H9 (cell line): ENCODE data around the gene CRCP. TPM values are rescaled to one million over a fixed set of nuclear protein-coding genes. Genes with fewer than 3 reads are reported as not detected.

Experiments
- DNase-seq: peaks from one replicate; pipeline ENCODE4 v3.0.0-alpha.2; 2017
- H2AFZ ChIP-seq: one replicate; pipeline ENCODE4 v1.6.1; 2013; ENCODE audit warnings: mild to moderate bottlenecking, low read length, control low read depth, moderate library complexity
- H2AK5ac ChIP-seq: 2 replicates; pipeline ENCODE4 v1.6.1; 2013; ENCODE audit warnings: low read length, control low read depth, mixed read lengths; ENCODE audit not compliant: insufficient read length
- H2BK120ac ChIP-seq: one replicate; pipeline ENCODE4 v1.6.1; 2013; ENCODE audit warnings: low read depth, mild to moderate bottlenecking, low read length, control low read depth, inconsistent platforms; ENCODE audit not compliant: poor library complexity, severe bottlenecking
- H2BK12ac ChIP-seq: 2 replicates; pipeline ENCODE4 v1.6.1; 2013; ENCODE audit warnings: low read length, control low read depth, mixed read lengths, low read depth; ENCODE audit not compliant: insufficient read length
- H2BK15ac ChIP-seq: 2 replicates; pipeline ENCODE4 v1.6.1; 2013; ENCODE audit warnings: low read depth, low read length, control low read depth
- H2BK20ac ChIP-seq: one replicate; pipeline ENCODE4 v1.6.1; 2013; ENCODE audit warnings: low read depth, mild to moderate bottlenecking, low read length, control low read depth, inconsistent platforms; ENCODE audit not compliant: poor library complexity, severe bottlenecking
- H2BK5ac ChIP-seq: 2 replicates; pipeline ENCODE4 v1.6.1; 2013; ENCODE audit warnings: low read length, control low read depth, mixed read lengths; ENCODE audit not compliant: insufficient read length
- H3K14ac ChIP-seq: 2 replicates; pipeline ENCODE4 v1.6.1; 2013; ENCODE audit warnings: low read length, control low read depth; ENCODE audit not compliant: insufficient read depth
- H3K18ac ChIP-seq: 2 replicates; pipeline ENCODE4 v1.6.1; 2013; ENCODE audit warnings: low read depth, mild to moderate bottlenecking, mixed read lengths, low read length, control low read depth; ENCODE audit not compliant: insufficient read length
- H3K23ac ChIP-seq: 2 replicates; pipeline ENCODE4 v1.6.1; 2013; ENCODE audit warnings: low read length, control low read depth, mixed read lengths, low read depth; ENCODE audit not compliant: insufficient read length
- H3K23me2 ChIP-seq: 2 replicates; pipeline ENCODE4 v1.6.1; 2013; ENCODE audit warnings: low read depth, mild to moderate bottlenecking, mixed read lengths, low read length, control low read depth; ENCODE audit not compliant: insufficient read length, poor library complexity, severe bottlenecking
- H3K27ac ChIP-seq: 2 replicates; pipeline ENCODE4 v1.5.1; 2013; ENCODE audit warnings: low read length, control low read depth, mixed read lengths, low read depth; ENCODE audit not compliant: insufficient read length
- H3K27me3 ChIP-seq: 2 replicates; pipeline ENCODE4 v1.6.1; 2013; ENCODE audit warnings: low read length, control low read depth, inconsistent platforms; ENCODE audit not compliant: insufficient read depth
- H3K4ac ChIP-seq: 2 replicates; pipeline ENCODE4 v1.6.1; 2013; ENCODE audit warnings: low read depth, mild to moderate bottlenecking, control low read depth, inconsistent platforms, low read length, moderate library complexity
- H3K4me1 ChIP-seq: 2 replicates; pipeline ENCODE4 v1.6.1; 2013; ENCODE audit warnings: low read length, control low read depth, inconsistent platforms; ENCODE audit not compliant: insufficient read depth
- H3K4me2 ChIP-seq: 2 replicates; pipeline ENCODE4 v1.6.1; 2013; ENCODE audit warnings: low read length, control low read depth, mixed read lengths; ENCODE audit not compliant: insufficient read length, insufficient read depth
- H3K56ac ChIP-seq: 2 replicates; pipeline ENCODE4 v1.6.1; 2013; ENCODE audit warnings: low read depth, mild to moderate bottlenecking, mixed read lengths, low read length, control low read depth; ENCODE audit not compliant: insufficient read length
- H3K79me1 ChIP-seq: 2 replicates; pipeline ENCODE4 v1.6.1; 2013; ENCODE audit warnings: low read depth, mild to moderate bottlenecking, moderate library complexity, low read length, control low read depth, inconsistent platforms; ENCODE audit not compliant: insufficient read depth, poor library complexity, severe bottlenecking
- H3K79me2 ChIP-seq: 2 replicates; pipeline ENCODE4 v1.6.1; 2013; ENCODE audit warnings: low read length, control low read depth, inconsistent platforms; ENCODE audit not compliant: insufficient read depth
- H3K9ac ChIP-seq: 2 replicates; pipeline ENCODE4 v1.6.1; 2013; ENCODE audit warnings: low read length, control low read depth, mixed read lengths; ENCODE audit not compliant: insufficient read length; ENCODE audit errors: extremely low read depth
- H3K9me3 ChIP-seq: one replicate; pipeline ENCODE4 v1.6.1; 2013; ENCODE audit warnings: low read depth, low read length, inconsistent platforms; ENCODE audit not compliant: control insufficient read depth
- H3T11ph ChIP-seq: one replicate; pipeline ENCODE4 v1.6.1; 2013; ENCODE audit warnings: mild to moderate bottlenecking, low read length, control low read depth, inconsistent platforms
- H4K20me1 ChIP-seq: one replicate; pipeline ENCODE4 v1.6.1; 2013; ENCODE audit not compliant: control insufficient read depth, insufficient read length, insufficient read depth
- H4K5ac ChIP-seq: 2 replicates; pipeline ENCODE4 v1.6.1; 2013; ENCODE audit warnings: low read depth, mild to moderate bottlenecking, mixed read lengths, low read length, control low read depth; ENCODE audit not compliant: insufficient read length
- H4K8ac ChIP-seq: replicated peaks from 2 replicates; pipeline ENCODE4 v1.6.1; 2013; ENCODE audit warnings: low read length, control low read depth, mixed read lengths, low read depth; ENCODE audit not compliant: insufficient read length
- H4K91ac ChIP-seq: 2 replicates; pipeline ENCODE4 v1.6.1; 2013; ENCODE audit warnings: low read depth, mild to moderate bottlenecking, moderate library complexity, mixed read lengths, low read length, control low read depth; ENCODE audit not compliant: insufficient read length
- H3K27ac Mint-ChIP-seq, 3 experiments: 2 replicates in 2 of 3; 3 replicates in 1 of 3; pipeline ENCODE4 v1.8.0; 2020 to 2021; ENCODE audit warnings: mixed read lengths in 3 of 3, mild to moderate bottlenecking in 1 of 3, moderate library complexity in 1 of 3
- H3K27me3 Mint-ChIP-seq: 2 replicates; pipeline ENCODE4 v1.8.0; 2021; ENCODE audit warnings: low read depth, mild to moderate bottlenecking, moderate library complexity, mixed read lengths
- H3K36me3 Mint-ChIP-seq, 3 experiments: 2 replicates in 2 of 3; 3 replicates in 1 of 3; pipeline ENCODE4 v1.8.0; 2020 to 2021; ENCODE audit warnings: low read depth in 3 of 3, mixed read lengths in 3 of 3; ENCODE audit not compliant: insufficient read depth in 1 of 3
- H3K4me1 Mint-ChIP-seq, 2 experiments: 2 replicates each; pipeline ENCODE4 v1.8.0; 2020; ENCODE audit warnings: mixed read lengths in 2 of 2
- H3K4me3 Mint-ChIP-seq, 2 experiments: 2 replicates in 1 of 2; 3 replicates in 1 of 2; pipeline ENCODE4 v1.8.0; 2020 to 2021; ENCODE audit warnings: mild to moderate bottlenecking in 2 of 2, mixed read lengths in 2 of 2, moderate library complexity in 1 of 2
- H3K9me3 Mint-ChIP-seq, 2 experiments: 2 replicates in 1 of 2; 3 replicates in 1 of 2; pipeline ENCODE4 v1.8.0; 2020; ENCODE audit warnings: mild to moderate bottlenecking in 2 of 2, mixed read lengths in 2 of 2, moderate library complexity in 1 of 2
- WGBS: extraction: QIAGEN DNeasy Blood & Tissue Kit; methylation state at CpG from one replicate; pipeline ENCODE4 v1.1.7; 2013; ENCODE audit warnings: missing lambda C conversion rate, low lambda C conversion rate, mixed read lengths; ENCODE audit not compliant: insufficient read length; ENCODE audit errors: extremely low coverage; 5-methylcytosine and 5-hydroxymethylcytosine counted together
- total RNA-seq: library from RNA; stranded (reverse); gene quantifications from 2 replicates; pipeline ENCODE4 v1.2.1, GENCODE V29; 2021
- TF ChIP-seq, protein P1 (sequence below): fragments of 200-600 bp; sonication (generic); conservative IDR thresholded peaks from 3 replicates; pipeline ENCODE4 v1.8.0; 2021; ENCODE audit warnings: antibody characterized with exemption, mild to moderate bottlenecking

CRCP gene
- total RNA-seq, 1 experiment from 2014 or later: 39.0 TPM

DNA sequence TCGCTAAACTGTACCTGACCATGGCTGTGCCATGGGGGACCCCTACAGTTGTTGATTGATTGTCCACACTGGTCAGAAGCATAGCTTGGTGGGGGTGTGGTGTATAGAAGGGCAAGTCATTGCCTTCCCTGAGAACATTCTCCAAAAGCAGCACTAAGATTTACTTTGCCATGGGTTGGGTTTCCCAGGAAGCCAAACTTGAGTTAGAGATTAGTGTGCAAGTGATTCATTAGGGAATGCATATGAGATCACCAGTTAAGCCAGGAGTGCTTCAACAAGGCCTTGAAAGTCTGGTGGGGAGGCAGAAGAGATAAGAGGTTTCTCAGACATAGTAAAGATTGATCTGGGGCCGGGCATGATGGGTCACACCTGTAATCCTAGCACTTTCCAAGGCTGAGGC, 69.1 kb downstream of the CRCP start:
- Mint-ChIP-seq H3K27me3 (peaks cover 7% of the 10 kb centered on the region), H3K36me3 (peaks cover 0 to 4% (median 0%) of the 10 kb centered on the region in 3 experiments; a peak in 5 of 7 replicates), H3K4me1 (no peaks in the 10 kb centered on the region), H3K27ac (no peak overlapping the region), H3K9me3 (peaks cover 4 to 5% of the 10 kb centered on the region in 2 experiments; a peak in 3 of 5 replicates), H3K4me3 (no peak overlapping the region)
- Histone ChIP-seq H2BK20ac (no peak overlapping the region), H3K79me1 (no peaks in the 10 kb centered on the region), H3K18ac (no peak overlapping the region), H3K14ac (no peak overlapping the region), H4K5ac (no peak overlapping the region), H3K4ac (no peak overlapping the region), H2AK5ac (no peak overlapping the region), H3T11ph (no peak overlapping the region), H3K23ac (no peak overlapping the region), H3K27ac (no peak overlapping the region), H3K4me2 (no peak overlapping the region), H2BK12ac (no peak overlapping the region), H3K79me2 (no peaks in the 10 kb centered on the region), H4K8ac (no peak overlapping the region), H2BK15ac (no peak overlapping the region), H2BK5ac (no peak overlapping the region), H4K91ac (no peak overlapping the region), H3K56ac (no peak overlapping the region), H3K27me3 (no peaks in the 10 kb centered on the region; the same call in 1 of the 2 replicates), H2AFZ (no peak overlapping the region), H4K20me1 (no peaks in the 10 kb centered on the region), H3K9ac (no peak overlapping the region), H3K23me2 (no peaks in the 10 kb centered on the region), H3K4me1 (no peaks in the 10 kb centered on the region), H2BK120ac (no peak overlapping the region), H3K9me3 (no peaks in the 10 kb centered on the region)
- DNase-seq: no peak
- WGBS: no CpG with 5 or more reads among the region's 2 CpGs
- TF ChIP-seq, protein P1, sequence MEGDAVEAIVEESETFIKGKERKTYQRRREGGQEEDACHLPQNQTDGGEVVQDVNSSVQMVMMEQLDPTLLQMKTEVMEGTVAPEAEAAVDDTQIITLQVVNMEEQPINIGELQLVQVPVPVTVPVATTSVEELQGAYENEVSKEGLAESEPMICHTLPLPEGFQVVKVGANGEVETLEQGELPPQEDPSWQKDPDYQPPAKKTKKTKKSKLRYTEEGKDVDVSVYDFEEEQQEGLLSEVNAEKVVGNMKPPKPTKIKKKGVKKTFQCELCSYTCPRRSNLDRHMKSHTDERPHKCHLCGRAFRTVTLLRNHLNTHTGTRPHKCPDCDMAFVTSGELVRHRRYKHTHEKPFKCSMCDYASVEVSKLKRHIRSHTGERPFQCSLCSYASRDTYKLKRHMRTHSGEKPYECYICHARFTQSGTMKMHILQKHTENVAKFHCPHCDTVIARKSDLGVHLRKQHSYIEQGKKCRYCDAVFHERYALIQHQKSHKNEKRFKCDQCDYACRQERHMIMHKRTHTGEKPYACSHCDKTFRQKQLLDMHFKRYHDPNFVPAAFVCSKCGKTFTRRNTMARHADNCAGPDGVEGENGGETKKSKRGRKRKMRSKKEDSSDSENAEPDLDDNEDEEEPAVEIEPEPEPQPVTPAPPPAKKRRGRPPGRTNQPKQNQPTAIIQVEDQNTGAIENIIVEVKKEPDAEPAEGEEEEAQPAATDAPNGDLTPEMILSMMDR: no peak
